SU-DHL-6 (cell line): ENCODE results near the gene RAB11FIP3.

Source experiments
- H2AFZ ChIP-seq: fragments of 200-600 bp; sonication (generic); 2 replicates; pipeline ENCODE4 v1.6.1; 2014; ENCODE audit warnings: low read depth, mild to moderate bottlenecking, moderate library complexity, mixed read lengths, antibody characterized with exemption, low read length; ENCODE audit not compliant: severe bottlenecking
- H3F3A ChIP-seq: fragments of 200-600 bp; shearing (Covaris generic); 2 replicates; pipeline ENCODE4 v1.6.0; 2016; ENCODE audit warnings: antibody characterized with exemption, mild to moderate bottlenecking; ENCODE audit not compliant: insufficient read depth
- H3K27ac ChIP-seq: fragments of 200-600 bp; sonication (generic); 2 replicates; pipeline ENCODE4 v1.5.1; 2016; ENCODE audit warnings: low read depth, mild to moderate bottlenecking, low read length, moderate library complexity, mixed read lengths
- H3K27me3 ChIP-seq: fragments of 200-600 bp; sonication (generic), shearing (Covaris generic); 2 replicates; pipeline ENCODE4 v1.6.0; 2014; ENCODE audit warnings: mild to moderate bottlenecking, low read length
- H3K36me3 ChIP-seq: fragments of 200-600 bp; sonication (generic); 2 replicates; pipeline ENCODE4 v1.6.1; 2014; ENCODE audit warnings: mild to moderate bottlenecking, low read length, mixed read lengths
- H3K4me2 ChIP-seq: fragments of 300-600, 200-600 bp; shearing (Covaris generic), sonication (generic); 2 replicates; pipeline ENCODE4 v1.6.0; 2014; ENCODE audit warnings: low read length, low read depth, mild to moderate bottlenecking; ENCODE audit not compliant: poor library complexity, severe bottlenecking
- H3K4me3 ChIP-seq: fragments of 200-600 bp; sonication (generic); 2 replicates; pipeline ENCODE4 v1.5.1; 2014; ENCODE audit warnings: antibody characterized with exemption, low read length, mild to moderate bottlenecking, mixed read lengths; ENCODE audit not compliant: insufficient read depth, poor library complexity, severe bottlenecking
- H3K79me2 ChIP-seq: fragments of 200-600 bp; sonication (generic); 2 replicates; pipeline ENCODE4 v1.6.1; 2014; ENCODE audit warnings: mild to moderate bottlenecking, low read length, moderate library complexity; ENCODE audit not compliant: insufficient read depth
- H3K9ac ChIP-seq: fragments of 200-600 bp; sonication (generic); 2 replicates; pipeline ENCODE4 v1.7.0; 2014; ENCODE audit warnings: mild to moderate bottlenecking, low read length
- H3K9me2 ChIP-seq: fragments of 200-600 bp; sonication (generic); replicated peaks from 2 replicates; pipeline ENCODE4 v1.6.1; 2014; ENCODE audit warnings: low read length; ENCODE audit not compliant: insufficient read depth
- H3K9me3 ChIP-seq: fragments of 200-600 bp; sonication (generic); 2 replicates; pipeline ENCODE4 v1.6.1; 2014; ENCODE audit warnings: low read length, mixed read lengths; ENCODE audit not compliant: insufficient read depth
- H4K20me1 ChIP-seq: fragments of 200-600 bp; sonication (generic); 2 replicates; pipeline ENCODE4 v1.6.1; 2014; ENCODE audit warnings: low read depth, mild to moderate bottlenecking, antibody characterized with exemption, low read length, moderate library complexity, mixed read lengths
- EZH2phosphoT487 ChIP-seq: fragments of 200-600 bp; sonication (generic), shearing (Covaris generic); conservative IDR thresholded peaks from 2 replicates; pipeline ENCODE4 v1.6.1; 2018; ENCODE audit warnings: mild to moderate bottlenecking, antibody characterized with exemption, low read length, moderate library complexity, mixed read lengths
- TF ChIP-seq, protein P1 (sequence below): fragments of 200-600 bp; sonication (generic); IDR thresholded peaks from one replicate; pipeline ENCODE4 v1.5.1; 2017; ENCODE audit warnings: antibody characterized with exemption, mild to moderate bottlenecking, low read length, moderate library complexity; ENCODE audit not compliant: insufficient read depth, poor library complexity, severe bottlenecking

The RAB11FIP3 gene

DNA sequence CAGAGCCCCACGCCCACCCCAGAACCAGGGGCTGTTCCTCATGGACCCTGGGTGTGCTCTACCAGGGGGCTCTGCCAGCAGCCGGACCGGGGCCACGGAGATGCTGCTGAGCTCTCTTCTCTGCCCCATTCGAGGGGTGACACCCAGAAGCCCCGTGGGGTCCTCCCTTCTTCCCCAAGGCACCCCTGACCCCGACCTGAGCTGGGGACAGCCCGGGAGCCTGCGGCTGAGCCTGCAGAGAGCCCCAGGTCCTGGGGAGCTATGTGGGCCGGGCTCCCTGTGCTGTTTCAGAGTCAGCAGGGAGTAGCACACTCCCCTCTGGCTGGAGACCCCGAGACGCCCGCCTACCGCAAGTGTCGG, 133.6 kb downstream of the RAB11FIP3 start:
- no peak overlapping the region for H3K9ac ChIP-seq
- H3K4me2 ChIP-seq: no peak overlapping the region
- H2AFZ ChIP-seq: no peak overlapping the region
- H4K20me1 ChIP-seq: no peaks in the 10 kb centered on the region
- H3F3A ChIP-seq: no peaks in the 10 kb centered on the region
- H3K27ac ChIP-seq: no peak overlapping the region
- no peaks in the 10 kb centered on the region for H3K79me2 ChIP-seq
- no peaks in the 10 kb centered on the region for H3K27me3 ChIP-seq
- no peak overlapping the region for H3K4me3 ChIP-seq
- H3K36me3 ChIP-seq: no peaks in the 10 kb centered on the region
- no peaks in the 10 kb centered on the region for H3K9me3 ChIP-seq
- TF ChIP-seq, protein P1, sequence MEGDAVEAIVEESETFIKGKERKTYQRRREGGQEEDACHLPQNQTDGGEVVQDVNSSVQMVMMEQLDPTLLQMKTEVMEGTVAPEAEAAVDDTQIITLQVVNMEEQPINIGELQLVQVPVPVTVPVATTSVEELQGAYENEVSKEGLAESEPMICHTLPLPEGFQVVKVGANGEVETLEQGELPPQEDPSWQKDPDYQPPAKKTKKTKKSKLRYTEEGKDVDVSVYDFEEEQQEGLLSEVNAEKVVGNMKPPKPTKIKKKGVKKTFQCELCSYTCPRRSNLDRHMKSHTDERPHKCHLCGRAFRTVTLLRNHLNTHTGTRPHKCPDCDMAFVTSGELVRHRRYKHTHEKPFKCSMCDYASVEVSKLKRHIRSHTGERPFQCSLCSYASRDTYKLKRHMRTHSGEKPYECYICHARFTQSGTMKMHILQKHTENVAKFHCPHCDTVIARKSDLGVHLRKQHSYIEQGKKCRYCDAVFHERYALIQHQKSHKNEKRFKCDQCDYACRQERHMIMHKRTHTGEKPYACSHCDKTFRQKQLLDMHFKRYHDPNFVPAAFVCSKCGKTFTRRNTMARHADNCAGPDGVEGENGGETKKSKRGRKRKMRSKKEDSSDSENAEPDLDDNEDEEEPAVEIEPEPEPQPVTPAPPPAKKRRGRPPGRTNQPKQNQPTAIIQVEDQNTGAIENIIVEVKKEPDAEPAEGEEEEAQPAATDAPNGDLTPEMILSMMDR: no peak
- no peak for TF ChIP-seq EZH2phosphoT487
- H3K9me2 ChIP-seq: no peaks in the 10 kb centered on the region

DNA sequence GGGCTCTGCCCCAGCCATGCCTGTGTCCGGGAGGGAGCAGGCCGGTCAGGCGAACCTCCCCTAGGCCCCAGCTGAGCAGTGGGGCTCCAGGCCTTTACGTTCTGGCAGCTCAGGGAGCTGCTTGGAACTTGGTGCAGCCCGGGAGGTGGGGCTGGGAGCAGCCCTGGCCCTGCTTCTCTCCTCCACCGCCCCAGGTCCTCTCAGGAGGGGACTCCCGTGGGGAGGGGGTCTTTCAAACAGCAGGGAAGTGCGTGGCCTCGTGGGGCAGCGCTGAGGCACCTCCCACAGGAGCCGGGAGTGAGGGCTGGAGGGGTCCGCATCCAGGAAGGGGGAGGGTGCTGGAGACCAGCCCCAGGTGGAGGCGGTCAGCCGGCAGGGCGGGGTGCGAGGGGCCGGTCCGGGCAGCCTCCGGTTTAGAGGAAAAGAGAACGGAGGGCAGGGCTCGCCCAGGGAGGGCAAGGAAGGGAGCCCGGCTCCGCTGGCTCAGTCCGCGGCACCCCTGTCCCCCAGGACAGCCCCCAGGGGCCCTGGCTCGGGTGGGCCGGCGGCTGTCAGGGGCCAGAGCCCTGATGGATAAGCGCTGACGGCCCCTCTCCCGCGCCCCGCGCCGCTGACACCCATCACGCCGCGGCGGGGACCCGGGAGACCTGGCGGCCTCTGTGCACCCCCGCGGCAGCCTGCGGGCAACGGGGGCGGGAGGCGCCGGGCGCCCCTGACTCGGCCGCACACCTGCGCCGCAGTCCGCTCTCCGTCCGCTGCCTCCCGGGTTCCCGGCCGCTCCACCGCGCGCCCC, 134.2 kb downstream of the RAB11FIP3 start:
- Histone ChIP-seq H3K36me3 (no peaks in the 10 kb centered on the region), H3F3A (no peaks in the 10 kb centered on the region), H3K27ac (no peak overlapping the region), H3K4me3 (no peak overlapping the region), H3K79me2 (no peaks in the 10 kb centered on the region), H3K27me3 (no peaks in the 10 kb centered on the region), H4K20me1 (no peaks in the 10 kb centered on the region), H3K9me2 (no peaks in the 10 kb centered on the region), H3K9me3 (no peaks in the 10 kb centered on the region), H3K4me2 (no peak overlapping the region), H3K9ac (no peak overlapping the region), H2AFZ (no peak overlapping the region)
- no peak for TF ChIP-seq EZH2phosphoT487
- TF ChIP-seq, protein P1: no peak

DNA sequence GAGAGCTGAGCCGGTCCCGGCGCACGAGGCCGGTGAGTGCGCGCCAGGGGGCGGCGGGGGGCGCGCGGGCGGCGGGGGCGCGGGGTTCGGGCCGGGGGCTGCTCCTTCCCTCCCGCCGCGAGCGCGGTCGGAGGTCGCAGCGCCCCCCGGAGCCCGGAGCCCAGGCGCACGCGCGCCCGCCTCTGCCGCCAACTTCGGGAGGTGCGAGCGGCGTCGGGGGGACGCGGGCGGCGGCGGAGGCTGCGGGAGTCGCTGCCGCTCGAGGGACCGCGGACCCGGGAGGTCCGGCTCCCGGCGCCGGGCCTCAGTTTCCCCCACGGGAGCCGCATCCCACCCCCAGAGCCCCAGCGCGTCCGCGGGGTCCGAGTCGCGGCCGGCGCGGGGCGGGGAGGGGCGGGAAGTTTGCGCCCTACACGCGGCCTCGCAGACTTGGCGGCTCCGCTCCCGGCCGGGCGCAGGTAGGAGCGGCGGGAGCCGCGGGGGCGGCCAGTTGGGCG, 134.8 kb downstream of the RAB11FIP3 start, which contains the start of gene PRR35:
Gene PRR35, plus strand, starts transcription at position 191 of the 497 bp plus-strand sequence. CDS start 2,901 bp downstream, outside the sequence.
- H3K27ac ChIP-seq: no peak within 1 kb of the TSS
- H3K79me2 ChIP-seq: no peaks in the 10 kb centered on the region
- no peak within 1 kb of the TSS for H3K9ac ChIP-seq
- no peaks in the 10 kb centered on the region for H3K9me2 ChIP-seq
- no peak within 1 kb of the TSS for H3K4me2 ChIP-seq
- no peaks in the 10 kb centered on the region for H3F3A ChIP-seq
- no peaks in the 10 kb centered on the region for H4K20me1 ChIP-seq
- no peak within 1 kb of the TSS for H2AFZ ChIP-seq
- H3K36me3 ChIP-seq: no peaks in the 10 kb centered on the region
- H3K27me3 ChIP-seq: no peaks in the 10 kb centered on the region
- H3K4me3 ChIP-seq: no peak within 1 kb of the TSS
- no peak for TF ChIP-seq EZH2phosphoT487
- TF ChIP-seq, protein P1: no peak
- no peaks in the 10 kb centered on the region for H3K9me3 ChIP-seq
